ENCODE data around the gene TAOK3. TPM values are rescaled to one million over a fixed set of nuclear protein-coding genes. Genes with fewer than 3 reads are reported as not detected.
A peak's percentile ranks its signal among the peaks of the same experiment; 100 is the strongest.
"Not testable (repeated sequence)": the region's sequence is repeated elsewhere in the genome, so short reads cannot be mapped to it uniquely, and the experiment has no call there.

Gene TAOK3
- 3.1 and 5.5 TPM in 2 replicates for total RNA-seq (2014; rRNA removed; shearing (Covaris generic))

GRCh38 chr12:118372541-118373495, at the start of gene TAOK3:
TAOK3 (minus strand) TSS chr12:118372907; CDS start chr12:118255567, 117,340 bp downstream.
- peak; percentile 97 for DNase-seq (ENCODE audit: low spot score)

- no peak for DNase-seq (ENCODE audit: low spot score)
Observed at GRCh38 chr12:118420673-118421072, 48.0 kb upstream of the TAOK3 start.

GRCh38 chr12:118418385-118419057, 45.8 kb upstream of the TAOK3 start:
- DNase-seq (ENCODE audit: low spot score) = no peak

GRCh38 chr12:118417942-118418341, 45.2 kb upstream of the TAOK3 start:
- DNase-seq (ENCODE audit: low spot score) = no peak

- DNase-seq (ENCODE audit: low spot score) = no peak
Observed at GRCh38 chr12:118409834-118410233, 37.1 kb upstream of the TAOK3 start.

GRCh38 chr12:118408241-118408640, 35.5 kb upstream of the TAOK3 start:
- not testable (repeated sequence) for DNase-seq (ENCODE audit: low spot score)

GRCh38 chr12:118404876-118405521, 32.3 kb upstream of the TAOK3 start:
- DNase-seq (ENCODE audit: low spot score) = peak; percentile 82

- no peak for DNase-seq (ENCODE audit: low spot score)
Observed at GRCh38 chr12:118402251-118402650, 29.5 kb upstream of the TAOK3 start.

- no peak for DNase-seq (ENCODE audit: low spot score)
Observed at GRCh38 chr12:118398940-118399339, 26.2 kb upstream of the TAOK3 start.

GRCh38 chr12:118398524-118398923, 25.8 kb upstream of the TAOK3 start:
- DNase-seq (ENCODE audit: low spot score) = no peak

- DNase-seq (ENCODE audit: low spot score) = no peak
Observed at GRCh38 chr12:118397708-118398440, 25.2 kb upstream of the TAOK3 start.

GRCh38 chr12:118391836-118392235, 19.1 kb upstream of the TAOK3 start:
- DNase-seq (ENCODE audit: low spot score) = no peak

- no peak for DNase-seq (ENCODE audit: low spot score)
Observed at GRCh38 chr12:118391424-118391823, 18.7 kb upstream of the TAOK3 start.

GRCh38 chr12:118377884-118378470, 5.3 kb upstream of the TAOK3 start:
- DNase-seq (ENCODE audit: low spot score) = peak; percentile 88

- DNase-seq (ENCODE audit: low spot score) = no peak
Observed at GRCh38 chr12:118377021-118377883, 4.5 kb upstream of the TAOK3 start.

- peak; percentile 91 for DNase-seq (ENCODE audit: low spot score)
Observed at GRCh38 chr12:118376089-118377020, 3.6 kb upstream of the TAOK3 start, which contains the start of gene SUDS3. SUDS3 (plus strand) TSS chr12:118376555; CDS start chr12:118376692, 137 bp downstream.

- DNase-seq (ENCODE audit: low spot score) = no peak
Observed at GRCh38 chr12:118375348-118375747, 2.6 kb upstream of the TAOK3 start.

GRCh38 chr12:118374909-118375308, 2.2 kb upstream of the TAOK3 start:
- no peak for DNase-seq (ENCODE audit: low spot score)

Measured in HT-29 (cell line).